ENCODE results near the gene INSYN2B. TPM values are rescaled to one million over a fixed set of nuclear protein-coding genes. Genes with fewer than 3 reads are reported as not detected.

INSYN2B gene
- total and polyA plus RNA-seq, 2 of the 8 experiments (the other 6 are each of a cell fraction or from before 2014, with no cell fraction given) = not detected

GRCh38 chr5:169923988-169924387 lies 56.3 kb downstream of the INSYN2B start:
- no peak overlapping the region for H2BK5ac ChIP-seq (ENCODE audit: low read depth, low read length)
- no peak overlapping the region for H4K91ac ChIP-seq (replicated peaks; ENCODE audit: insufficient read length, low read length)
- H4K20me1 ChIP-seq (replicated peaks in 1 of 2; ENCODE audit: control insufficient read depth in 1 of 2, insufficient read depth in 2 of 2, low read length in 2 of 2) = no peaks in the 10 kb centered on the region
- H3K9me3 ChIP-seq (ENCODE audit: insufficient read depth in 2 of 2, low read depth in 1 of 2, low read length in 1 of 2) = no peaks in the 10 kb centered on the region
- no peak overlapping the region for H3K14ac ChIP-seq (ENCODE audit: insufficient read length)
- H2BK20ac ChIP-seq (ENCODE audit: low read length) = no peak overlapping the region
- 62% methylated on average over 1 of the region's 1 CpG; no CpG with 5 or more reads in 1 of the 2 experiments for WGBS, 2 experiments (ENCODE audit: extremely low coverage in 1 of 2, insufficient coverage in 1 of 2, insufficient read length in 1 of 2, insufficient replicate concordance in 2 of 2, low coverage in 1 of 2, low lambda C conversion rate in 2 of 2, missing lambda C conversion rate in 1 of 2)
- H3K27me3 ChIP-seq (replicated peaks in 1 of 4; ENCODE audit: control insufficient read depth in 3 of 4, extremely low read depth in 1 of 4, insufficient read depth in 3 of 4, low read length in 3 of 4) = no peaks in the 10 kb centered on the region
- H3K23ac ChIP-seq (ENCODE audit: insufficient read length) = no peak overlapping the region
- H3K9ac ChIP-seq (replicated peaks in 1 of 4; ENCODE audit: extremely low read depth in 1 of 4, low read depth in 3 of 4, low read length in 3 of 4) = no peak overlapping the region
- H3K23me2 ChIP-seq (ENCODE audit: low read depth, low read length) = no peaks in the 10 kb centered on the region
- no peak overlapping the region for H2AK5ac ChIP-seq (ENCODE audit: low read depth, low read length)
- no peak for TF ChIP-seq CHD2 (IDR thresholded peaks at IDR 0.05; ENCODE audit: low read length)
- H3K56ac ChIP-seq (replicated peaks; ENCODE audit: insufficient read length, low read depth, low read length) = no peak overlapping the region
- no peak overlapping the region for H3K4me2 ChIP-seq (ENCODE audit: insufficient read depth in 1 of 2, low read depth in 2 of 2, low read length in 2 of 2)
- no peak for FAIRE-seq
- H4K5ac ChIP-seq (ENCODE audit: insufficient read length, low read depth, low read length) = no peak overlapping the region
- ChIA-PET POLR2A (ENCODE audit: partially characterized antibody) (no interaction called here), CTCF (ENCODE audit: partially characterized antibody) (interaction anchor here (0.8 to 1.6 kb wide), 5 partner anchors 24 to 261 kb away, joined by 3 to 5 read pairs (median 3); partner anchors contain the start of gene INSYN2B)
- H2BK120ac ChIP-seq (replicated peaks; ENCODE audit: low read depth, low read length) = no peak overlapping the region
- no peaks in the 10 kb centered on the region for H3K4me1 ChIP-seq (replicated peaks in 1 of 4; ENCODE audit: control insufficient read depth in 3 of 4, insufficient read depth in 4 of 4, low read length in 3 of 4)
- H3K4ac ChIP-seq (replicated peaks; ENCODE audit: insufficient read length, low read depth, low read length) = no peak overlapping the region
- DNase-seq (ENCODE audit: low read depth in 1 of 2, low spot score in 2 of 2) = no peak
- no peaks in the 10 kb centered on the region for H3K79me2 ChIP-seq (ENCODE audit: control insufficient read depth in 1 of 2, insufficient read depth in 2 of 2, low read length in 2 of 2)
- H3K4me3 ChIP-seq (ENCODE audit: extremely low read depth in 1 of 4, insufficient read depth in 2 of 4, low read depth in 3 of 4, low read length in 4 of 4) = no peak overlapping the region
- H2AFZ ChIP-seq (ENCODE audit: low read length) = no peak overlapping the region
- H3K36me3 ChIP-seq (ENCODE audit: control insufficient read depth in 2 of 4, insufficient read depth in 4 of 4, low read length in 3 of 4) = no peaks in the 10 kb centered on the region
- H2BK15ac ChIP-seq (ENCODE audit: low read length) = no peak overlapping the region
- H3K18ac ChIP-seq (ENCODE audit: extremely low read depth, low read length) = no peak overlapping the region
- no peak overlapping the region; the same call in 1 of the 2 replicates for H4K8ac ChIP-seq (ENCODE audit: extremely low read depth, insufficient read depth, low read length)
- no peaks in the 10 kb centered on the region for H3K79me1 ChIP-seq (ENCODE audit: low read depth, low read length)
- H2BK12ac ChIP-seq (ENCODE audit: low read depth, low read length) = no peak overlapping the region
- no peak overlapping the region for H3K27ac ChIP-seq (ENCODE audit: low read depth, low read length)
